Fibroblast of mammary gland (primary cell): Measurements from ENCODE around the gene JMJD1C.

ENCODE experiments used
- DNase-seq: peaks from one replicate; pipeline ENCODE4 v3.0.0-alpha.2; 2010; ENCODE audit warnings: low read depth
- H3K4me3 ChIP-seq: 2 replicates; pipeline ENCODE4 v1.5.1; 2011; ENCODE audit warnings: low read depth, mild to moderate bottlenecking, low read length, moderate library complexity; ENCODE audit not compliant: control insufficient read depth
- TF ChIP-seq, protein P1 (sequence below): conservative IDR thresholded peaks from 2 replicates; pipeline ENCODE4 v1.5.1; 2011; ENCODE audit warnings: low read depth, low read length, inconsistent platforms; ENCODE audit not compliant: control insufficient read depth, insufficient read depth

JMJD1C gene

DNA sequence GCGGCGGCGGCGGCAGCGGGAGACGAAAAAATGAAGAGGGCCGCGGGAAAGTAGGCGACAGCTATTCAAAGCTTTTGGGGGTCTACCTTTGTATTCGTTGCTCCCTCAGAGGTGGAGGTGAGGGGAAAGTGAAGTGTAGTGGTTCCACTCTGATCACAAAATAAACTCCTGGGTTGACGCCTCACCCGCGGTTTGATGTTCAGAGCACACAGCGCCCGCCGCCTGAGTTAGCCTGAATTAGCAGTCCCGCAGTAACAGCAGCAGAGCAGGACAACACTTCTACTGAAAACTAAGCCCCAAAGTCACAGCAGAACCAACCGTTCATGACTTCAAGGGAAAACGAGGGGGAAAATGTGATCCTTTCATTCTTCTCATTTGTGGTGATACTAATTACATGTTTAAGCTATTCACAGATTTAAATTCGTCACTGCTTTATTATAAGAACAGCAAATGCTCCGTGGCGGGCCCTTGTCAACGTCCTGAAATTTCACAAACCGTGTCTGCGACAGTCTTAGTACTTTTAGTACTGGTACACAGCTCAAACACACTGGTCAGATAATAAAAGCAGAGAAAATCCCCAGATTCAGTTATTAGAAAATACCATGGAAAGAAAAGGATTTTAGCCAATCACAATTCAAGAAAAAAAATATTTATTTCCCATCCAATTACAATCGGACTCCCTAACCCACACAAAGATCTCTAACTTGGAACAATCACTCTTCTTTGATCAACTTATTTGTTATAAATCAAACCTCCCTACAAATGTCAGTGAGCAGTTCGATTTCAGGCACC lies 563 bp upstream of the JMJD1C start:
- TF ChIP-seq, protein P1, sequence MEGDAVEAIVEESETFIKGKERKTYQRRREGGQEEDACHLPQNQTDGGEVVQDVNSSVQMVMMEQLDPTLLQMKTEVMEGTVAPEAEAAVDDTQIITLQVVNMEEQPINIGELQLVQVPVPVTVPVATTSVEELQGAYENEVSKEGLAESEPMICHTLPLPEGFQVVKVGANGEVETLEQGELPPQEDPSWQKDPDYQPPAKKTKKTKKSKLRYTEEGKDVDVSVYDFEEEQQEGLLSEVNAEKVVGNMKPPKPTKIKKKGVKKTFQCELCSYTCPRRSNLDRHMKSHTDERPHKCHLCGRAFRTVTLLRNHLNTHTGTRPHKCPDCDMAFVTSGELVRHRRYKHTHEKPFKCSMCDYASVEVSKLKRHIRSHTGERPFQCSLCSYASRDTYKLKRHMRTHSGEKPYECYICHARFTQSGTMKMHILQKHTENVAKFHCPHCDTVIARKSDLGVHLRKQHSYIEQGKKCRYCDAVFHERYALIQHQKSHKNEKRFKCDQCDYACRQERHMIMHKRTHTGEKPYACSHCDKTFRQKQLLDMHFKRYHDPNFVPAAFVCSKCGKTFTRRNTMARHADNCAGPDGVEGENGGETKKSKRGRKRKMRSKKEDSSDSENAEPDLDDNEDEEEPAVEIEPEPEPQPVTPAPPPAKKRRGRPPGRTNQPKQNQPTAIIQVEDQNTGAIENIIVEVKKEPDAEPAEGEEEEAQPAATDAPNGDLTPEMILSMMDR: no peak
- peak; percentile 63 for DNase-seq

DNA sequence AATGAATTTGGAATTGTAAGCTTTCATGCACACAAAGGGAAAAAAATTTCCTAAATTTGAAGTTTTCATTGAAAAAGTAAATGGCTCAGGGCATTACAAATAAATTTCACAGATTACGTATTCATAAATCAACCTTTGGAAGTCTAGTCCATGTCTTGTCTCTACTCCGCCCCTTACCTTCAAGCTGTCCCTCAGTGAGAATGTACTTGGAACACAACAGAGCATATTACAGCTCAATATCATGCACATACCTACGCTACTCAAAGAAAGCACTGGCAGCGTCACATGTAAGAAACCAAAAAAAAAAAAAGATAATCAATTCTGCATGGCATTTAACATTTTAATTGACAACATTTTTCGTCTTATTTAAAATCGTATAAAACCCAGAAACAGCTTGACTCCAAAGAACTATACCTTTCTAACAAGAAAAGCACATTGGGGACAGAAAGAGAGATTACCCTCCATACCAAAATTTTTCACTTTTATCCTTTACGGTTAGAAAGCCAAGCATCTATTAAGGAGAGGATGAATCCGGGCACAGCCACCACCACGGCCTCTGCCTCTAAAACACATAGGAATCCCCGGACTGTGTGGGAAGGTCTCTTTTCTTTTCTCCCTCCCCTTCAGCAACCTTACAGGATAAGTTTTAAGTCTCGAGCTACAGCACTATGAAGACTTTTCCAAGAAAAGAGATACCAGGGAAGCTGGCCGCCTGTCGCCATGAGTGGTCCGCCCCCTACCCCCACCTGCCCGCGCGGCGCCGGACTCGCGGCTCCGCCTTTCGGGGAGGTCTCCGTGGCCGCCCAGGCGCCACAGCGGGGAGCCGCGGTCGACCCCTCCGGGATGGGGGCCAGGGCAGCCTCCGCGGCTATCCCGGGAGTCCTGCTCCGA lies 1.1 kb downstream of the JMJD1C start:
- DNase-seq: peak; percentile 23
- TF ChIP-seq, protein P1: no peak
- H3K4me3 ChIP-seq: peak overlapping the region; percentile 78

More for the DNA sequence above, 563 bp upstream of the JMJD1C start:
- H3K4me3 ChIP-seq: peak overlapping the region; percentile 78

DNA sequence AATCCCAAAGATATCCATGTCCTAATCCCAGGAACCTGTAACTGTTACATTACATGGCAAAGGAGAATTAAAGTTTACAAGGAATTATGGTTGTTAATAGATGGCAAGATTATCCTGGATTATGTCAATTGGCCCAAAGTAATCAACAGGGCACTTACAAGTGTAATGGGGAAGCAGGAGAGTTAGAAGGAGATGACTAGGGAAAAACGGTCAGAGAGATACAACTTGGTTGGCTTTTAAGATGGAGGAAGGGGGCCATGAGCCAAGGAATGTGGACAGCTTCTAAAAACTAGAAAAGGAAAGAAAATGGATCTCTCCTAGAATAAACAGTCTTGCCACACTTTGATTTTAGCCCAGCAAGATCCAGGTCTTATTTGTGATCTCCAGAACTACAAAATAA lies 3.3 kb downstream of the JMJD1C start:
- no peak overlapping the region for H3K4me3 ChIP-seq
- no peak for DNase-seq
- TF ChIP-seq, protein P1: no peak

DNA sequence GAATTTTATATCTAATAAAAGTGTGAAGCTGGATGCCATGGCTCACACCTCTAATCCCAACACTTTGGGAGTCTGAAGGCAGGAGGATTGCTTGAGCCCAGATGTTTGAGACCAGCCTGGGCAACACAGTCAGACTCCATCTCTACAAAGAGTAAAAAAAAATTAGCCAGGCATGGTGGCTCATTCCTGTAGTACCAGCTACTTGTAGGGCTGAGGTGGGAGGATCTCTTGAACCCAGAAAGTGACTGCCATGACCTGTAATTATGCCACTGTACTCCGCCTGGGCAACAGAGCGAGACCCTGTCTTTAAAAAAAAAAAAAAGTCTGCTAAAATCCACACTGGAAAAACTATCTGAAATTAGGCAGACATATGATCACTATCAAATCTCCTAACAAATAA lies 7.6 kb downstream of the JMJD1C start:
- DNase-seq: no peak
- no peak overlapping the region for H3K4me3 ChIP-seq
- TF ChIP-seq, protein P1: no peak

DNA sequence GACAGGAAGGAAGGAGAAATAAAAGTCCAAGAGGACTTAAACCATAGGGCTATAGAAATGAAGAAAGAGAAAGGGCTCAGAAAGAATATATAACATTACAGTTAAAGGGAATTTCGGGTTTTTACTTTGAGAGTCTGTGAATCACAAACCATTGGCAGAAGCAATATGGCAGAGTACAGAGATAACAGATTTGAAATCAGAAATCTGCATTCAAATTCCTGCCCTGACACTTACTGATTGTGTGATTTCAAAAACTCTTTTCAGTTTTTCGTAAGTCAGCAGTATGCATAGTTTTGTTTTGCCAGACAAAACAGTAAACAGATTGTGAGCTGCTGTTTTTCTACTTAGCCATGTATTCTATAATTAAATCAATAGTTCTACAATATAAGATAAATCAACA lies 8.2 kb downstream of the JMJD1C start:
- TF ChIP-seq, protein P1: no peak
- no peak overlapping the region for H3K4me3 ChIP-seq
- no peak for DNase-seq

DNA sequence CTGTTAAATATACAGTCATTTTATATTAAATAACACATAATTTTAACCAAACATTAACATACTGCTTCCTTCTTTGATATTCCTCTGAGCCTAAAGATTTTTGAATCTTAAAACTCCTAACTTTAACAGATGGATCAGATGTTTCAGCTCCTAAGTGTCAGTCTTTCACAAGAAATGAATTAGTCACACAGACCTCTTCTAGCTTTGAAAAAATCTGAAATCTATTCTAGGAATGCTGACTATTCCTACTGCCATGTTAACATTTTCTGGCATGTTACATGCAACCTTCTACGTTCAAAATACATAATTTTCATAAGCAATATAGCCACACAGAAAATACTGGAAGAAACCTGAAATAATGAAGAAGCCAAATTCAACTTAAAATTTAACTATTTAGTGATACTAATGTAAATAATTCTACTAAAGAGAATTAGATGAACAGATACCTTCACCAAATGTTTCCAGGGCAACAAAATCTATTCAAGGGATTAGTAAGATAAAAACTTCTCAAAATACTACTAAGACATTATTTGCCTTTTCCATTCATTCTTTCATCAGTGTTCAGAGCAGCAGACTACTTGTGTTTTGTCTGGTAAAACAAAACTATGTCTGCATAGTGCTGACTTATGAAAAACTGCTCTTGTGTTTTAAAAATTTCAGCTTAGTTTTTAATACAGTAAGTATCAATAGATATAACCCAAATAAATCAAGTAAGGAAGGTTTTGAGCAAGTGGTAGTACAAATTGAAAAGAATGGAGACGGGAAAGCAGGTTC lies 9.2 kb downstream of the JMJD1C start:
- TF ChIP-seq, protein P1: no peak
- no peak overlapping the region for H3K4me3 ChIP-seq
- peak; percentile 70 for DNase-seq
